ENCODE data around the gene RAP1GAP2.

The RAP1GAP2 gene

DNA sequence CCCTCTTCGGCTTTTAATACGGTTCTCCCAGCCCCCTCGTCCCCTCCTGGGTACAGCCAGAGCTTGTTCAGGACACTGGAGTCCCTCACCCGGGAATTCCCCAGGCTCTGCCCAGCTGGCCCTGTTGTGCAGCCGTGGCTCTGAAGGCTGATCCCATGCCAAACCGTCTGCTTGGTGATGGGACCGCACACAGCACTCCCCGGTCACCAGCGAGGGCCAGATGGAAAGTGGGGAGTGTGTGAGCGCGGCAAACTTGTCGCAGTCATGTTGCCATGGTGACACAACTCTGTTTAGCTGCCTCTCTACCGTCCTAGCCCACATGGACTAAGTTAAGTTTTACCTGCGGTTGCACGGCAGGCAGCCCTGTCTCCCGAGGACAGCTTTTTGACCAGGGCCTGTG lies 107.9 kb downstream of the RAP1GAP2 start:
- TF ChIP-seq, protein P1, sequence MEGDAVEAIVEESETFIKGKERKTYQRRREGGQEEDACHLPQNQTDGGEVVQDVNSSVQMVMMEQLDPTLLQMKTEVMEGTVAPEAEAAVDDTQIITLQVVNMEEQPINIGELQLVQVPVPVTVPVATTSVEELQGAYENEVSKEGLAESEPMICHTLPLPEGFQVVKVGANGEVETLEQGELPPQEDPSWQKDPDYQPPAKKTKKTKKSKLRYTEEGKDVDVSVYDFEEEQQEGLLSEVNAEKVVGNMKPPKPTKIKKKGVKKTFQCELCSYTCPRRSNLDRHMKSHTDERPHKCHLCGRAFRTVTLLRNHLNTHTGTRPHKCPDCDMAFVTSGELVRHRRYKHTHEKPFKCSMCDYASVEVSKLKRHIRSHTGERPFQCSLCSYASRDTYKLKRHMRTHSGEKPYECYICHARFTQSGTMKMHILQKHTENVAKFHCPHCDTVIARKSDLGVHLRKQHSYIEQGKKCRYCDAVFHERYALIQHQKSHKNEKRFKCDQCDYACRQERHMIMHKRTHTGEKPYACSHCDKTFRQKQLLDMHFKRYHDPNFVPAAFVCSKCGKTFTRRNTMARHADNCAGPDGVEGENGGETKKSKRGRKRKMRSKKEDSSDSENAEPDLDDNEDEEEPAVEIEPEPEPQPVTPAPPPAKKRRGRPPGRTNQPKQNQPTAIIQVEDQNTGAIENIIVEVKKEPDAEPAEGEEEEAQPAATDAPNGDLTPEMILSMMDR (IDR thresholded peaks at IDR 0.05), result no peak

DNA sequence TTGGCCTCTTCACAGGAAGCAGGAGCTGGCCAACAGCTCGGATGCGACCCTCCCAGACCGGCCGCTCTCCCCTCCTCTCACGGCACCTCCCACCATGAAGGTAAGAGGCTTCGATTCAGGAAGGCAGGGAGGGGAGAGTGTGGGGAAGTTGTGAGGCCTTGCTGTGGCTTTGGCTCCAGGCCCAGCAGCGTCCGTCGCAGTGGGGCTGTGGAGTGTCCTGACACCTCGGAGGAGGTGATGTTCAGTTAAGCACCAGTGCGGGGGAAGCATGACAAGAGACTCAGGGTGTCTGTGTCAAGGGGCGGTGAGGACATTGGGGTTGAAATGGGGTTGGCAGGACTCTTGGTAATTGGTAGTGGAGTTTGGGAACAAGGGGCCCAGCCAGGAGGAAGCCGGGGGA lies 109.0 kb downstream of the RAP1GAP2 start:
- TF ChIP-seq, protein P1 (IDR thresholded peaks at IDR 0.05), result no peak

DNA sequence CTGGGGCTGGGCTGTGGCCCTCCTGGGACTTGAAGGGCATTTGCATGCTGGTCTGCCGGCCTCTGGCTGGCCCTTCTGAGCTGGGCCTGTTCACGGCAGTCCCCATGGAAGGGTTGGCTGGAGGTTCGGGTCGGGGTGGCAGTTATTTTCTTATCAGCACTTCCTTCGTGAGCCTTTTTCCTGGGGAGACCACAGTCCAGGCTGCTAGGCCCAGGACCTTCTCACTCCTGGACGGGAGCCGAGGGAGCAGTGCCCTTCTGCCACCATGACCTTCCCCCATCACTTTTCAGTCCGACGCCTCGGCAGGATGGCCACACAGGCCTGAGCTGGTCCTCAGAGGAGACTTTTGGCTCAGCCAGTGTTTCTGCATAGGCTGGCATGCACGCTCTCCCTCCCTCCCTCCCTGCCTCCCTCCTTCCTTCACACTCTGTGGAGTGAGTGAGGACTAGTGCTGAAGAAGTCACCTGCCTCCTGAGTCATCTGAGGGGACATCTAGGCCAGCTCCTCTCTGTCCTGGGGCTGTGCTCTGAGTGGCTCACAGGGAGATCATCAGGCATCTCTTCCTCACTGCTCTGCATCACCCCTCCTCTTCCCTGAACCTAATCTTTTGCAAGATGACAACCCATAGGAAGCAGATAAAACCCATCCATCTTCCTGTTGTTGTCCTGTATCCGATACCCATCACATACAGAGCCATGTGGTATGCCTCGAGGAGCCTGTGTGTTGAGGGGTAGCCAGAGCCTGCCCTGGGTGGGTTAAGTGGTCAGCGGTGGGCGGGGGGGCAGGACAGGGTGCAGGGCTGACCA lies 109.7 kb downstream of the RAP1GAP2 start:
- TF ChIP-seq, protein P1 (IDR thresholded peaks at IDR 0.05), result no peak

DNA sequence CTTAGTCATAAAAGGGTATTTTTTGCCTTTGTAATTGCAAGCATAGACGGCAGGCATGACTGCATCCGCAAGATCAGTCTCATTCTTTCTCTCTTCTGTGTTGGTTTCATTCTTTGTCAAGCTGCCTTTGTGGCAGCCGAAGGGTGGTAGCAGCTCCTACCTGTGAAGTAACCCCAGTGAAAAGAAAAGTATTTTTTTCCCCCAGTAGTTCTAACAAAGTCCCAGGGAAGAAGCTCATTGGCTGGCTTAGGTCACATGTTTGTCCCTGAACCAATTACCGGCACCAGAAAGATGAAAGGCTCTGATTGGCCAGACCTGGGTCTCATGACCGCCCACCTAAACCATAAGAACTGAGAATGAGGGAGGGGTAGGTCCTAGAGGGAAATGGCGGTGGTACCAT lies 110.7 kb downstream of the RAP1GAP2 start:
- TF ChIP-seq, protein P1 (IDR thresholded peaks at IDR 0.05), result no peak

DNA sequence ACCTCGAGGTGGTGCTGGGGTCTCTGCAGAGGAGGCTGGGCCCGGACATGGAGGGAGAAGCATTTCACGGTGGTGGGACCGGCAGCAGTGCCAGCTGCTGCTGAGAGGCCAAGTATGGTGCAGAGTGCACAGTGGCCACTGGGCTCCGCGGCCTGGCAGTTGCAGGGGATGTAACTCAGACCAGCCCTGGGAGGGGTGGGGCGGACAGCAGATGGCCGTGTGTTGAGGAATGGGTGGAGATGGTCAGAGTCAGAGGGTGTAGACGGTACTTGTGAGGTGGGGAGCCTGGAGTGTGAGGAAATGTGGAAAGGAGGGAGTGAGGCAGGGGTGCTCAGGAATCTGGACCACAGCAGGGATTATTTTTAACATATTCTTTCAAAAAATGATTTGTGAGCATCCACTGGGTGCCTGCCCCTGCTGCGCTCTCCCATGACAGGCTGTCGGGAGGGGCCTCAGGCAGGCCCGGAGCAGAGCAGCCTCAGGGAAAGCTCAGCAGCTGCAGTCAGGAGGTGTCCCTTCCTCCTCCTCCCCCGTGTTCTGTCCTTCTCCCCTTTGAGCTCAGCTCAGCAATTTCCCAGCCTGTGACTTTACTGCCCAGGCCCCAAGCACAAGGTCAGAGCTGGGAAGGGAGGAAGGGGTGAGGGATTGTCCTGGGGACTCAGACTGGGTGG lies 113.1 kb downstream of the RAP1GAP2 start:
- TF ChIP-seq, protein P1 (IDR thresholded peaks at IDR 0.05), result no peak

DNA sequence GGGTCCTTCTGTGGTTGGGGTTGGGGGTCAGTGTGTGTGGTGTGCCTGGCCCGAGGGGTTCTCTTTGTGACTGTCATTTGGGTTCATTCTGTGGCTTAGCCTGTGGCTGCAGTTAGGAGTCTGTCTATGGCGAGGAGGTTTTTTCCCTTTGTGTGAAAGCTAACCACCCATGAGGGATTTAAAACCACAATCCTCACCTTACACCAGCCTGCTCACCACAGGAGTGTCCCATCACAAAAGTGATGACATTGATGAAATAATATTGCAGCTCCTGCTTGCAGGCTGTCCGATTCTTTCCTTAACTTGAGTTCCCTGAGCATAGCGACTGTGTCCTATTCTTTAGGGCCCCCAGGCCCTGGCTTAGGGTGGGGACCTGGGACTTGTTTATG lies 113.6 kb downstream of the RAP1GAP2 start:
- TF ChIP-seq, protein P1 (IDR thresholded peaks at IDR 0.05), result no peak

DNA sequence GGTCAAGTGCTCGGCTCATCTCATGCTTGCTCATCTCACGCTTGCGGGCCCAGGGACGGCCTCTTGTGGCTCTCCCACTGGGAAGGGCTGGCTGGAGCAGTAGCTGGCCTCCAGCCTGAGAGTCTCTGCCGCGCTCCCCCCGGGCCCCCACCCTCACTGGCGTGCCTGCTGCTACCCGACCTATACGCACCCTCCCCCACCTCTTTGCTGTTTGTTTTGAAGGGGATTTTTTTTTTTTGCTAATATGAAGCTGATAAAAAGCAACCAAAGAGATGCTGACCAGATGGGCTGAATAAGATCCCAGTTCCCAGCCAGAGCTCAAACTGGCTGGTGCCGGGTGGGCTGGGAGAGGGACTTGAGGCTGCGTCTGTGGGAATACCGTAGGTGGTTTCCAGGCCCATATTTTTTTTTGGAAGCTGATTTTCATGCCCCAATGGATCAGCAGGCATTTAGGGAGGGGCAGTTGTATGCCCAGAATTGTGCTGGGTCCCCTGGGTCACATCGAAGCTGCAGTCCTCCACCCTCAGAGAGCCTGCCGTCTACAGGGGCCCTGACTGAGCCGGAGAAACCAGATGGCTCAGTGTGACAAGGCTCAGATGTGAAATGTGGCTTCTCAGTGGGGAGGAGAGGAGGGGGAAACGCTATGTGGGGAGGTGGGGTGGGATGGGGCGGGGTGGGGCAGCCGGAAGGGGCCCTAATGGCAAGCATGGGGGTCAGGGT lies 115.0 kb downstream of the RAP1GAP2 start:
- TF ChIP-seq, protein P1 (IDR thresholded peaks at IDR 0.05), result no peak

All from LNCAP (cell line).